Sigmoid colon (tissue), 3 donors: ENCODE data around the gene SPATA31E1.

Experiments
- POLR2A ChIP-seq, 2 donors: fragments of 450-650 bp; IDR thresholded peaks; one replicate each; pipeline ENCODE4 v1.6.1; 2016; ENCODE audit warnings: antibody characterized with exemption in 2 of 2, mild to moderate bottlenecking in 2 of 2, moderate library complexity in 2 of 2
- TF ChIP-seq, protein P1 (sequence below), 4 experiments: fragments of 450-650 bp in 3 of 4; fragments of 200-600 bp in 1 of 4; IDR thresholded peaks; one replicate each; pipeline ENCODE4 v1.5.1; 2016 to 2019; ENCODE audit warnings: antibody characterized with exemption in 4 of 4, mild to moderate bottlenecking in 3 of 4, moderate library complexity in 2 of 4

DNA sequence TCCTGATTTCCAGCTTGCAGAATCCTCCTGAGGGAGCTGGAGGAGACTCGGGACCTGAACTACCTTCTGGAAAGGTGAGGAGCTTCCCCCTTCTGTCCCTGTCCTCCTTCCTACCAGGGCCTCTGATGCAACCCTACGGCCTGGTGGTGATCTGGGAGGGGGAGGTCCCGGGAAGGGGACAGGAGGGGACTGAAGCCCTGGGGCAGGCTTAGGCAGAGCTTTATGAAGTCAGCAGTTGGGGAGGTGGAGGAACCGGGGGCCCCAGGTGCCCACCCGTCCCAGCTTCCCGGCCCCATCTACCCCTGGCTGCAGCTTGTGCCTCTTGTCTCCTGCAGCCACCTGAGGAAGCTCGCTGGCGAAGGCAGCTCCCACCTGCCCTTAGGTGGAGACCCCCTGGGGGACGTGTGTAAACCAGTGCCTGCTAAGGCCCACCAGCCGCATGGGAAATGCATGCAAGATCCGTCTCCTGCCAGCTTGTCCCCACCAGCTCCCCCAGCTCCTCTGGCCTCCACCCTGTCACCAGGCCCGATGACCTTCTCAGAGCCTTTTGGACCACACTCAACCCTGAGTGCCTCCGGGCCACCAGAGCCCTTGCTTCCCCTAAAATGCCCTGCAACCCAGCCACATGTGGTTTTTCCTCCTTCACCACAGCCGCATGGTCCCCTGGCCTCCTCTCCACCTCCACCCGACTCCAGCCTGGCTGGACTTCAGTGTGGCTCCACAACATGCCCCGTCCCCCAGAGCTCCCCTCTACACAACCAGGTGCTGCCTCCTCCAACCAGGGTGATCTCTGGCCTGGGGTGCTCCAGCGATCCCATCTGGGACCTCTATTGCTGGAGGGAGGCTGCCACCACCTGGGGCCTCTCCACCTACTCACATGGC, 2.1 kb downstream of the SPATA31E1 start:
- TF ChIP-seq POLR2A (IDR thresholded peaks at IDR 0.05): no peak
- TF ChIP-seq, protein P1, sequence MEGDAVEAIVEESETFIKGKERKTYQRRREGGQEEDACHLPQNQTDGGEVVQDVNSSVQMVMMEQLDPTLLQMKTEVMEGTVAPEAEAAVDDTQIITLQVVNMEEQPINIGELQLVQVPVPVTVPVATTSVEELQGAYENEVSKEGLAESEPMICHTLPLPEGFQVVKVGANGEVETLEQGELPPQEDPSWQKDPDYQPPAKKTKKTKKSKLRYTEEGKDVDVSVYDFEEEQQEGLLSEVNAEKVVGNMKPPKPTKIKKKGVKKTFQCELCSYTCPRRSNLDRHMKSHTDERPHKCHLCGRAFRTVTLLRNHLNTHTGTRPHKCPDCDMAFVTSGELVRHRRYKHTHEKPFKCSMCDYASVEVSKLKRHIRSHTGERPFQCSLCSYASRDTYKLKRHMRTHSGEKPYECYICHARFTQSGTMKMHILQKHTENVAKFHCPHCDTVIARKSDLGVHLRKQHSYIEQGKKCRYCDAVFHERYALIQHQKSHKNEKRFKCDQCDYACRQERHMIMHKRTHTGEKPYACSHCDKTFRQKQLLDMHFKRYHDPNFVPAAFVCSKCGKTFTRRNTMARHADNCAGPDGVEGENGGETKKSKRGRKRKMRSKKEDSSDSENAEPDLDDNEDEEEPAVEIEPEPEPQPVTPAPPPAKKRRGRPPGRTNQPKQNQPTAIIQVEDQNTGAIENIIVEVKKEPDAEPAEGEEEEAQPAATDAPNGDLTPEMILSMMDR (IDR thresholded peaks at IDR 0.05): no peak
